K562 (cell line): ENCODE measurements around the gene MCM7. TPM values are rescaled to one million over a fixed set of nuclear protein-coding genes. Genes with fewer than 3 reads are reported as not detected.

ENCODE experiments used
- DPF2 ChIP-seq: fragments of 450-650 bp; IDR thresholded peaks from 2 replicates; pipeline ENCODE4 v1.6.1; 2016
- GATAD2A ChIP-seq: fragments of 450-650 bp; IDR thresholded peaks from 2 replicates; pipeline ENCODE4 v1.6.1; 2017
- ILF3 ChIP-seq: fragments of 450-650 bp; IDR thresholded peaks from 2 replicates; pipeline ENCODE4 v1.6.1; 2018; ENCODE audit warnings: antibody characterized with exemption, mild to moderate bottlenecking, moderate library complexity, borderline replicate concordance
- LARP7 ChIP-seq: fragments of 450-650 bp; IDR thresholded peaks from 2 replicates; pipeline ENCODE4 v1.6.1; 2016
- MCM5 ChIP-seq: fragments of 450-650 bp; IDR thresholded peaks from 2 replicates; pipeline ENCODE4 v1.6.1; 2016; ENCODE audit warnings: low read depth
- MEIS2 ChIP-seq: fragments of 450-650 bp; IDR thresholded peaks from 2 replicates; pipeline ENCODE4 v1.6.1; 2014; ENCODE audit warnings: mild to moderate bottlenecking; ENCODE audit not compliant: partially characterized antibody
- NFIX ChIP-seq: fragments of 250-450 bp; sonication (Bioruptor Pico); IDR thresholded peaks from 2 replicates; pipeline ENCODE4 v1.4.0; 2020; ENCODE audit warnings: low read depth, mild to moderate bottlenecking, moderate library complexity
- RHOXF2B ChIP-seq: fragments of 250-450 bp; sonication (Bioruptor Pico); conservative IDR thresholded peaks from 2 replicates; pipeline ENCODE4 v1.5.1; 2021
- RUNX1 ChIP-seq: sonication (generic); IDR thresholded peaks from 2 replicates; pipeline ENCODE4 v1.6.1; 2016; ENCODE audit warnings: antibody characterized with exemption, low read depth
- TAF9B ChIP-seq: fragments of 450-650 bp; IDR thresholded peaks from 2 replicates; pipeline ENCODE4 v1.6.1; 2018; ENCODE audit warnings: mild to moderate bottlenecking; ENCODE audit not compliant: partially characterized antibody
- TBL1XR1 ChIP-seq, 2 experiments: IDR thresholded peaks; 2 replicates each; pipeline ENCODE4 v1.6.1; 2012; ENCODE audit warnings: improper control_type of control experiment in 2 of 2, low read length in 2 of 2, mild to moderate bottlenecking in 1 of 2
- ZFP36 ChIP-seq: fragments of 150-350 bp; IDR thresholded peaks from 2 replicates; pipeline ENCODE4 v1.6.1; 2018; ENCODE audit warnings: low read length, low read depth; ENCODE audit not compliant: partially characterized antibody
- ZKSCAN1 ChIP-seq: fragments of 150-350 bp; IDR thresholded peaks from 2 replicates; pipeline ENCODE4 v1.6.1; 2016; ENCODE audit warnings: low read depth, low read length
- ZNF224 ChIP-seq: sonication (generic); formaldehyde crosslinking; IDR thresholded peaks from 2 replicates; pipeline ENCODE4 v1.8.0; 2022; ENCODE audit warnings: mild to moderate bottlenecking, missing genetic modification reagents
- polyA plus RNA-seq, 8 experiments: library from polyadenylated mRNA; depleted of rRNA in 4 of 8; stranded (reverse) in 5 of 8; unstranded in 3 of 8; fragments of >200 nt; fragmentation: Nextera tagmentation in 2 of 8; fragmentation: Illumina TruSeq in 1 of 8; extraction: Ambion mirVana in 2 of 8; extraction: Trizol in 1 of 8; gene quantifications; 2 replicates each; pipeline versions ENCODE4 v1.2.1 to v1.2.3, GENCODE V29; 2011 to 2014; ENCODE audit warnings: inconsistent platforms in 1 of 8, missing spikeins in 1 of 8
- total RNA-seq, 7 experiments: library from RNA; depleted of rRNA in 6 of 7; stranded (reverse); fragments of >200 nt in 6 of 7; fragmentation: Illumina TruSeq in 2 of 7; extraction: Trizol in 2 of 7; gene quantifications; 2 replicates each; pipeline versions ENCODE4 v1.2.1 to v1.2.3, GENCODE V29; 2011 to 2021; ENCODE audit warnings: low replicate concordance in 1 of 7
- TF ChIP-seq, protein P1 (sequence below): conservative IDR thresholded peaks from 2 replicates; pipeline ENCODE4 v1.6.1; 2011; ENCODE audit warnings: low read depth, mild to moderate bottlenecking, low read length; ENCODE audit not compliant: control insufficient read depth
- TF ChIP-seq, protein P2 (sequence below): IDR thresholded peaks from 2 replicates; pipeline ENCODE4 v1.6.1; 2012; ENCODE audit warnings: low read depth, low read length, improper control_type of control experiment, borderline replicate concordance
- TF ChIP-seq, protein P3 (sequence below): sonication (generic); formaldehyde crosslinking; IDR thresholded peaks from 2 replicates; pipeline ENCODE4 v1.8.1; 2023; ENCODE audit warnings: mild to moderate bottlenecking, missing genetic modification reagents
- TF ChIP-seq, protein P4 (sequence below): sonication (generic); formaldehyde crosslinking; IDR thresholded peaks from 2 replicates; pipeline ENCODE4 v1.8.0; 2022; ENCODE audit warnings: missing genetic modification reagents, mild to moderate bottlenecking, borderline replicate concordance
- TF ChIP-seq, protein P5 (sequence below): fragments of 250-450 bp; sonication (Bioruptor Pico); IDR thresholded peaks from 2 replicates; pipeline ENCODE4 v1.8.0; 2022; ENCODE audit warnings: inconsistent platforms
- TF ChIP-seq, protein P6 (sequence below): fragments of 250-450 bp; sonication (Bioruptor Pico); IDR thresholded peaks from 2 replicates; pipeline ENCODE4 v1.4.0; 2020; ENCODE audit warnings: mild to moderate bottlenecking, moderate library complexity

MCM7 gene
- total and polyA plus RNA-seq, 9 of the 15 experiments (the other 6 are each of a cell fraction or from before 2014, with no cell fraction given), result 329 to 856 (median 437) TPM

DNA sequence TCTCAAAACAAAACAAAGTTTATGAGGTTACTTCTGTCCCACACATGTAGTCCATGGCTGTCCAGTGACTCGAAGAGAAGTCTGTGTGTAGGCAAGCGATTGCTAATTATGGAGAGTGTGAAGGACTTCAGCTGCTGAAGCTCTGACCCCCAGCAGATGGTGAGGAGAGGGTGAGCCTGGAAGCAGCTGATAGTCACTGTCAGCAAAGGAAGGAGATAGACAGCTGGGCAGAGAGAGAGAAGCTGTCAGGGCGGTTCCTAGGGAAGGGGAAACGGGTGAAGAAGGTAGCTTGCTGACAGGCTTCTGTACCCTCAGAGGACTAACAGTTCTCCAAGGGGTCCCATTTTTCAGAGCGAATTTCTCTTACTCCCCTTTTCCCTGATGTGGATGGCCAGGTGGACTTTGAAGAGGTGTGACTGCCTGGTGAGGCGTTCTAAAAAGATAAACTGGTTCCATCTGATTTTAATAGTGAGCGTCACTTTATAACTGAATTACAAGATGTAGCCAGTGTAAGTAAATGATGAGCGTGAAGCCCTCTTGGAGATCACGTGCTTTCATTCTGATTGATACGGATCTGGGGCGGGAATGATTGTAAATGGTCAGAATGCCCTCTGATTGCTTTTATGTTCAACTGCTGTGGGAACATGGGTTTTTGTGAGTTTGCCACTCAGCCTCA is 39.5 kb downstream of the MCM7 start (continued):
- TF ChIP-seq TBL1XR1 (IDR thresholded peaks at IDR 0.05; ENCODE audit: low read length in 2 of 2) (no peak), ILF3 (no peak), GATAD2A (no peak), TAF9B (peak; percentile 91), RUNX1 (no peak), ZNF224 (CRISPR knock-in tag) (no peak), DPF2 (peak; percentile 69; the same call in 1 of the 2 replicates), LARP7 (no peak), MCM5 (no peak), ZFP36 (peak; percentile 23), MEIS2 (peak; percentile 53), RHOXF2B (CRISPR knock-in tag) (no peak), NFIX (CRISPR knock-in tag) (no peak), ZKSCAN1 (no peak)
- TF ChIP-seq, protein P1, sequence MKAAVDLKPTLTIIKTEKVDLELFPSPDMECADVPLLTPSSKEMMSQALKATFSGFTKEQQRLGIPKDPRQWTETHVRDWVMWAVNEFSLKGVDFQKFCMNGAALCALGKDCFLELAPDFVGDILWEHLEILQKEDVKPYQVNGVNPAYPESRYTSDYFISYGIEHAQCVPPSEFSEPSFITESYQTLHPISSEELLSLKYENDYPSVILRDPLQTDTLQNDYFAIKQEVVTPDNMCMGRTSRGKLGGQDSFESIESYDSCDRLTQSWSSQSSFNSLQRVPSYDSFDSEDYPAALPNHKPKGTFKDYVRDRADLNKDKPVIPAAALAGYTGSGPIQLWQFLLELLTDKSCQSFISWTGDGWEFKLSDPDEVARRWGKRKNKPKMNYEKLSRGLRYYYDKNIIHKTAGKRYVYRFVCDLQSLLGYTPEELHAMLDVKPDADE, result peak; percentile 57; the same call in 1 of the 2 replicates
- TF ChIP-seq, protein P2, sequence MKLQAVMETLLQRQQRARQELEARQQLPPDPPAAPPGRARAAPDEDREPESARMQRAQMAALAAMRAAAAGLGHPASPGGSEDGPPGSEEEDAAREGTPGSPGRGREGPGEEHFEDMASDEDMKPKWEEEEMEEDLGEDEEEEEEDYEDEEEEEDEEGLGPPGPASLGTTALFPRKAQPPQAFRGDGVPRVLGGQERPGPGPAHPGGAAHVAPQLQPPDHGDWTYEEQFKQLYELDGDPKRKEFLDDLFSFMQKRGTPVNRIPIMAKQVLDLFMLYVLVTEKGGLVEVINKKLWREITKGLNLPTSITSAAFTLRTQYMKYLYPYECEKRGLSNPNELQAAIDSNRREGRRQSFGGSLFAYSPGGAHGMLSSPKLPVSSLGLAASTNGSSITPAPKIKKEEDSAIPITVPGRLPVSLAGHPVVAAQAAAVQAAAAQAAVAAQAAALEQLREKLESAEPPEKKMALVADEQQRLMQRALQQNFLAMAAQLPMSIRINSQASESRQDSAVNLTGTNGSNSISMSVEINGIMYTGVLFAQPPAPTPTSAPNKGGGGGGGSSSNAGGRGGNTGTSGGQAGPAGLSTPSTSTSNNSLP, result no peak
- TF ChIP-seq, protein P3, sequence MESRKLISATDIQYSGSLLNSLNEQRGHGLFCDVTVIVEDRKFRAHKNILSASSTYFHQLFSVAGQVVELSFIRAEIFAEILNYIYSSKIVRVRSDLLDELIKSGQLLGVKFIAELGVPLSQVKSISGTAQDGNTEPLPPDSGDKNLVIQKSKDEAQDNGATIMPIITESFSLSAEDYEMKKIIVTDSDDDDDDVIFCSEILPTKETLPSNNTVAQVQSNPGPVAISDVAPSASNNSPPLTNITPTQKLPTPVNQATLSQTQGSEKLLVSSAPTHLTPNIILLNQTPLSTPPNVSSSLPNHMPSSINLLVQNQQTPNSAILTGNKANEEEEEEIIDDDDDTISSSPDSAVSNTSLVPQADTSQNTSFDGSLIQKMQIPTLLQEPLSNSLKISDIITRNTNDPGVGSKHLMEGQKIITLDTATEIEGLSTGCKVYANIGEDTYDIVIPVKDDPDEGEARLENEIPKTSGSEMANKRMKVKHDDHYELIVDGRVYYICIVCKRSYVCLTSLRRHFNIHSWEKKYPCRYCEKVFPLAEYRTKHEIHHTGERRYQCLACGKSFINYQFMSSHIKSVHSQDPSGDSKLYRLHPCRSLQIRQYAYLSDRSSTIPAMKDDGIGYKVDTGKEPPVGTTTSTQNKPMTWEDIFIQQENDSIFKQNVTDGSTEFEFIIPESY (CRISPR knock-in tag), result no peak
- TF ChIP-seq, protein P4, sequence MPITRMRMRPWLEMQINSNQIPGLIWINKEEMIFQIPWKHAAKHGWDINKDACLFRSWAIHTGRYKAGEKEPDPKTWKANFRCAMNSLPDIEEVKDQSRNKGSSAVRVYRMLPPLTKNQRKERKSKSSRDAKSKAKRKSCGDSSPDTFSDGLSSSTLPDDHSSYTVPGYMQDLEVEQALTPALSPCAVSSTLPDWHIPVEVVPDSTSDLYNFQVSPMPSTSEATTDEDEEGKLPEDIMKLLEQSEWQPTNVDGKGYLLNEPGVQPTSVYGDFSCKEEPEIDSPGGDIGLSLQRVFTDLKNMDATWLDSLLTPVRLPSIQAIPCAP (CRISPR knock-in tag), result no peak
- TF ChIP-seq, protein P5, sequence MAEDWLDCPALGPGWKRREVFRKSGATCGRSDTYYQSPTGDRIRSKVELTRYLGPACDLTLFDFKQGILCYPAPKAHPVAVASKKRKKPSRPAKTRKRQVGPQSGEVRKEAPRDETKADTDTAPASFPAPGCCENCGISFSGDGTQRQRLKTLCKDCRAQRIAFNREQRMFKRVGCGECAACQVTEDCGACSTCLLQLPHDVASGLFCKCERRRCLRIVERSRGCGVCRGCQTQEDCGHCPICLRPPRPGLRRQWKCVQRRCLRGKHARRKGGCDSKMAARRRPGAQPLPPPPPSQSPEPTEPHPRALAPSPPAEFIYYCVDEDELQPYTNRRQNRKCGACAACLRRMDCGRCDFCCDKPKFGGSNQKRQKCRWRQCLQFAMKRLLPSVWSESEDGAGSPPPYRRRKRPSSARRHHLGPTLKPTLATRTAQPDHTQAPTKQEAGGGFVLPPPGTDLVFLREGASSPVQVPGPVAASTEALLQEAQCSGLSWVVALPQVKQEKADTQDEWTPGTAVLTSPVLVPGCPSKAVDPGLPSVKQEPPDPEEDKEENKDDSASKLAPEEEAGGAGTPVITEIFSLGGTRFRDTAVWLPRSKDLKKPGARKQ (CRISPR knock-in tag), result no peak
- TF ChIP-seq, protein P6, sequence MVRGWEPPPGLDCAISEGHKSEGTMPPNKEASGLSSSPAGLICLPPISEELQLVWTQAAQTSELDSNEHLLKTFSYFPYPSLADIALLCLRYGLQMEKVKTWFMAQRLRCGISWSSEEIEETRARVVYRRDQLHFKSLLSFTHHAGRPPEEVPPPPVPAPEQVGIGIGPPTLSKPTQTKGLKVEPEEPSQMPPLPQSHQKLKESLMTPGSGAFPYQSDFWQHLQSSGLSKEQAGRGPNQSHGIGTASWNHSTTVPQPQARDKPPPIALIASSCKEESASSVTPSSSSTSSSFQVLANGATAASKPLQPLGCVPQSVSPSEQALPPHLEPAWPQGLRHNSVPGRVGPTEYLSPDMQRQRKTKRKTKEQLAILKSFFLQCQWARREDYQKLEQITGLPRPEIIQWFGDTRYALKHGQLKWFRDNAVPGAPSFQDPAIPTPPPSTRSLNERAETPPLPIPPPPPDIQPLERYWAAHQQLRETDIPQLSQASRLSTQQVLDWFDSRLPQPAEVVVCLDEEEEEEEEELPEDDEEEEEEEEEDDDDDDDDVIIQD (CRISPR knock-in tag), result no peak
